ENCODE results near the gene OSBPL10. TPM values are rescaled to one million over a fixed set of nuclear protein-coding genes. Genes with fewer than 3 reads are reported as not detected.
A peak's percentile ranks its signal among the peaks of the same experiment; 100 is the strongest.

The OSBPL10 gene
- total RNA-seq, 2 donors from 2014 or later = 0.17 to 2.9 TPM

GRCh38 chr3:31629054-31629453 is 352.0 kb downstream of the OSBPL10 start:
- Mint-ChIP-seq H3K27ac (peak overlapping the region in 1 of 2 donors; percentile 21), H3K36me3 (peaks cover 31% of the 10 kb centered on the region), H3K27me3 (no peaks in the 10 kb centered on the region), H3K4me1 (ENCODE audit: low read depth in 2 of 2) (peaks cover 4 to 6% of the 10 kb centered on the region in 2 donors), H3K9me3 (no peaks in the 10 kb centered on the region), H3K4me3 (no peak overlapping the region)
- no peak for DNase-seq (ENCODE audit: low spot score)
- no peak for ATAC-seq

DNA sequence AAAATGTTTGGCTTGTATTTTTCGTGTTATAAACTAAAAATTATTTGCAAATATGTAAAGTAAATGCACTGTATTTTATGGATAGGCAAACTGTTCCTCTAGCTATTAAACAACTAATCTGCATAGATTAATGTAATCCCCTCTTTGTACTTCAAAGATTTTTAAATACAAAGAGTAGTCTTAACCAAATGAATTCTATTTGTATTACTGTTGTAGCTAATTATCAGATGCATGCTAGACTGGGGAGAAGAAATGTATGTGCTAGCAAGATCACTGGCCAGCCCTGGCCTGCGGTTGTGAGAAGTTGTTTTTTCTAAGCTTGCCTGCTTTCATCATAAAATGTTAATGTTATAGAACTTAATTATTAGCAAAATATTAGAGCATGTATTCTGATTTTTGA is 355.7 kb downstream of the OSBPL10 start:
- ATAC-seq (no peak), DNase-seq (ENCODE audit: low spot score) (no peak)
- Mint-ChIP-seq H3K4me3 (no peak overlapping the region), H3K36me3 (peaks cover 37% of the 10 kb centered on the region), H3K27me3 (no peaks in the 10 kb centered on the region), H3K27ac (no peak overlapping the region), H3K4me1 (ENCODE audit: low read depth in 2 of 2) (peaks cover 16 to 25% of the 10 kb centered on the region in 2 donors), H3K9me3 (no peaks in the 10 kb centered on the region)

- Mint-ChIP-seq H3K36me3 (peaks cover 34% of the 10 kb centered on the region), H3K9me3 (no peaks in the 10 kb centered on the region), H3K4me3 (no peak overlapping the region), H3K27me3 (no peaks in the 10 kb centered on the region), H3K4me1 (ENCODE audit: low read depth in 2 of 2) (peaks cover 16 to 25% of the 10 kb centered on the region in 2 donors), H3K27ac (peak overlapping the region; percentile 23 to 59)
- ATAC-seq = no peak
- DNase-seq (ENCODE audit: low spot score) = no peak
Observed at GRCh38 chr3:31624083-31624709, 356.9 kb downstream of the OSBPL10 start.

- ATAC-seq (no peak), DNase-seq (ENCODE audit: low spot score) (no peak)
- no peaks in the 10 kb centered on the region for H3K9me3 Mint-ChIP-seq
- no peaks in the 10 kb centered on the region for H3K27me3 Mint-ChIP-seq
- H3K4me3 Mint-ChIP-seq = no peak overlapping the region
- peaks cover 34% of the 10 kb centered on the region for H3K36me3 Mint-ChIP-seq
- no peak overlapping the region for H3K27ac Mint-ChIP-seq
- H3K4me1 Mint-ChIP-seq (ENCODE audit: low read depth in 2 of 2) = peaks cover 16 to 25% of the 10 kb centered on the region in 2 donors
Observed at GRCh38 chr3:31622636-31623288, 358.3 kb downstream of the OSBPL10 start.

DNA sequence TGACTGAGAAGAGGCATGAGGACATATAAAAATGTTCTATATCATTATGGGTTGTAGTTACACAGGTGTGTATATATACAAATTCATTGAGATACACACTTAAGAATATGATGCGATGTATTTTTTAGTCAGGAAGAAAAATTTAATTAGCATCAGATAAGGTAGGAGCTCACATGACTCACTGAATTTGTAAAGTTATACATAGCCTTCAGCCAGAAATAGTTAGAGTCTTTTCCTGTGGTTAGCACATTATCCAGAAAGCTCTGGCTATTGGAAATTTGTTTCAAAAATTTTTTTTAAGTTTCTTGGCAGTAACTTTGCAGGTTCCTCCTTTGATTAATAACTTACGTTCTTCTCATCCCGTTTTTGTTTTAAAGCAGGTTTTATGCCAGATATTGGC is 359.7 kb downstream of the OSBPL10 start:
- no peaks in the 10 kb centered on the region for H3K27me3 Mint-ChIP-seq
- DNase-seq (ENCODE audit: low spot score) (no peak), ATAC-seq (no peak)
- H3K4me1 Mint-ChIP-seq (ENCODE audit: low read depth in 2 of 2) = peaks cover 19 to 25% of the 10 kb centered on the region in 2 donors
- H3K4me3 Mint-ChIP-seq = no peak overlapping the region
- peaks cover 25% of the 10 kb centered on the region for H3K36me3 Mint-ChIP-seq
- H3K9me3 Mint-ChIP-seq = no peaks in the 10 kb centered on the region
- H3K27ac Mint-ChIP-seq = peak overlapping the region in 1 of 2 donors; percentile 72

GRCh38 chr3:31620656-31621055 is 360.4 kb downstream of the OSBPL10 start:
- H3K36me3 Mint-ChIP-seq = peaks cover 20% of the 10 kb centered on the region
- ATAC-seq (no peak), DNase-seq (ENCODE audit: low spot score) (no peak)
- H3K27me3 Mint-ChIP-seq = no peaks in the 10 kb centered on the region
- H3K4me3 Mint-ChIP-seq = no peak overlapping the region
- peaks cover 23 to 25% of the 10 kb centered on the region in 2 donors for H3K4me1 Mint-ChIP-seq (ENCODE audit: low read depth in 2 of 2)
- H3K27ac Mint-ChIP-seq = peak overlapping the region in 1 of 2 donors; percentile 72
- H3K9me3 Mint-ChIP-seq = no peaks in the 10 kb centered on the region

DNA sequence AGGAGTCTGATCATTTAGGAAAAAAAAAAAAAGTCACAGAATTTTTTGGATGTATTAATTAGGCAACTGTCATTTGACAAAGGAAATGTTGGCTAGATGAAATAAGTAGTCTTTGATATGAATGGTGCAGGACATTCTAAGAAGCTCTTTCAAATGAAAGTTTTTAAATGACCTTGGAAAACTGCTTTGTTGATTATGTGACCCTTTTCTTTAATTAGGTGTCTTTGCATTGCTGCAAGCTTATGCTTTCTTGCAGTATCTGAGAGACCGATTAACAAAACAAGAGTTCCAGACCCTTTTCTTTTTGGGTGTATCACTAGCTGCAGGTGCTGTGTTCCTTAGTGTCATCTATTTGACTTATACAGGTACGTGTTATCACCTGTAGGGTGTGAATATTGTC is 364.4 kb downstream of the OSBPL10 start:
- H3K27ac Mint-ChIP-seq = no peak overlapping the region
- H3K4me1 Mint-ChIP-seq (ENCODE audit: low read depth in 2 of 2) = peaks cover 24 to 31% of the 10 kb centered on the region in 2 donors
- no peaks in the 10 kb centered on the region for H3K9me3 Mint-ChIP-seq
- ATAC-seq = no peak
- H3K4me3 Mint-ChIP-seq = no peak overlapping the region
- no peak for DNase-seq (ENCODE audit: low spot score)
- H3K36me3 Mint-ChIP-seq = peaks cover 8% of the 10 kb centered on the region
- H3K27me3 Mint-ChIP-seq = no peaks in the 10 kb centered on the region

DNA sequence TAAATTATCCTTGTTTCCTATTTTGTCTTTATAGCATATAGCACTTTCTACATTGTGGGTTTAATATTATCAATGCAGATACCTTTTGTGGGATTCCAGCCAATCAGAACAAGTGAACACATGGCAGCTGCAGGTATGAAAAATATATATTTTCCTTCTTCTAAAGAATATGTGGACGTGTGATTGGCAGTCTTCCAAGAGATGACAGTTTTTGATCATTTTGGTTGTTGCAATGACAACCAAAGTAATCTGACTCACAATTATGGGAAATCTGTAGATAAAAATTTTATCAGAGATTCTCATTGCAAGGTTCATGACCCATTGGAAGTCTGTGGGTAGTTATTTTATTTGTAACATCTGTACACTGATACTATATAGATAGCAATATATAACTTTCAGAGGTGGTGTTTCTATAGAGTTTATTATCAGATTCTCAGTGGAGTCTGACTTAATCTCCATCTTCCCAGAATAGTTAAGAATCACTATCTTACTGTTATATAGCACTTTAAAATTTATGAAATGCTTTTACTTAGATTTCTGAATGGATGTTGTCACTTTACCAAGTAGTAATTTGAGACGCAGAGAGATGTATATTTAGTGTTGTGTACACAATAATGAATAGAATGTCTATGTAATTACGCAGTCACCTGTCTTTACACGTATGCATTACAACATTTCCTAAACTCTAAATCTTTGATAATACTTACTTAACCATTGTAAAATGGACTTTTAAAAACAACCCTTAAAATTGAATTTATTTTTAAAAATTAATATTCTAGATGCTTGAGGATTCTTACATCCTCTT is 365.8 kb downstream of the OSBPL10 start:
- DNase-seq (ENCODE audit: low spot score) (no peak), ATAC-seq (peak in 1 of 2 donors; percentile 75)
- H3K27ac Mint-ChIP-seq = no peak overlapping the region
- no peaks in the 10 kb centered on the region for H3K27me3 Mint-ChIP-seq
- no peak overlapping the region for H3K4me3 Mint-ChIP-seq
- H3K9me3 Mint-ChIP-seq = no peaks in the 10 kb centered on the region
- no peaks in the 10 kb centered on the region for H3K36me3 Mint-ChIP-seq
- H3K4me1 Mint-ChIP-seq (ENCODE audit: low read depth in 2 of 2) = peaks cover 24 to 28% of the 10 kb centered on the region in 2 donors

- H3K36me3 Mint-ChIP-seq = no peaks in the 10 kb centered on the region
- no peaks in the 10 kb centered on the region for H3K27me3 Mint-ChIP-seq
- ATAC-seq (no peak), DNase-seq (ENCODE audit: low spot score) (no peak)
- no peaks in the 10 kb centered on the region for H3K9me3 Mint-ChIP-seq
- H3K4me3 Mint-ChIP-seq = no peak overlapping the region
- peaks cover 26 to 28% of the 10 kb centered on the region in 2 donors for H3K4me1 Mint-ChIP-seq (ENCODE audit: low read depth in 2 of 2)
- peak overlapping the region in 1 of 2 donors; percentile 61 for H3K27ac Mint-ChIP-seq
Observed at GRCh38 chr3:31614162-31614921, 366.7 kb downstream of the OSBPL10 start.

GRCh38 chr3:31613654-31614053 is 367.4 kb downstream of the OSBPL10 start:
- no peak overlapping the region for H3K4me3 Mint-ChIP-seq
- no peaks in the 10 kb centered on the region for H3K27me3 Mint-ChIP-seq
- H3K27ac Mint-ChIP-seq = peak overlapping the region in 1 of 2 donors; percentile 61
- no peaks in the 10 kb centered on the region for H3K9me3 Mint-ChIP-seq
- H3K4me1 Mint-ChIP-seq (ENCODE audit: low read depth in 2 of 2) = peaks cover 31 to 32% of the 10 kb centered on the region in 2 donors
- no peaks in the 10 kb centered on the region for H3K36me3 Mint-ChIP-seq
- DNase-seq (ENCODE audit: low spot score) (no peak), ATAC-seq (no peak)

- Mint-ChIP-seq H3K4me1 (ENCODE audit: low read depth in 2 of 2) (peaks cover 35 to 37% of the 10 kb centered on the region in 2 donors), H3K36me3 (no peaks in the 10 kb centered on the region)
- DNase-seq (ENCODE audit: low spot score) = no peak
Observed at GRCh38 chr3:31613177-31613576, 367.9 kb downstream of the OSBPL10 start.

More at GRCh38 chr3:31613177-31613576, 367.9 kb downstream of the OSBPL10 start:
- Mint-ChIP-seq H3K27ac (peak overlapping the region in 1 of 2 donors; percentile 61), H3K4me3 (no peak overlapping the region), H3K27me3 (no peaks in the 10 kb centered on the region), H3K9me3 (no peaks in the 10 kb centered on the region)
- no peak for ATAC-seq

All from natural killer cell treated with Interleukin-12 subunit alpha and Interleukin-12 subunit beta and Interleukin-15 and Interleukin-18, amount 100 ng/mL, for 72 hours (primary cell).